Measurements from ENCODE around the gene CIAO3. TPM values are rescaled to one million over a fixed set of nuclear protein-coding genes. Genes with fewer than 3 reads are reported as not detected.
A peak's percentile ranks its signal among the peaks of the same experiment; 100 is the strongest.

Gene CIAO3
- total RNA-seq, 1 experiment from 2014 or later: 32.8 TPM

- ChIA-PET POLR2A (no interaction called here), CTCF (interaction anchor here (1.7 to 2.7 kb wide), 2 partner anchors 16 to 39 kb away, joined by 9 to 11 read pairs; partner anchors contain the start of gene MSLN), RAD21 (ENCODE audit: low non-redundant PET in 1 of 2, low total read pairs in 2 of 2, uncharacterized antibody in 2 of 2, unreplicated experiment in 2 of 2) (no interaction called here)
- no peak overlapping the region for H3K9ac ChIP-seq (ENCODE audit: low read length)
- H3K4me2 ChIP-seq (ENCODE audit: low read length): peak overlapping the region; percentile 39; the same call in 1 of the 2 replicates
- no peak overlapping the region for H2AFZ ChIP-seq (ENCODE audit: low read depth, low read length, poor library complexity, severe bottlenecking)
- BruUV-seq (replicated peaks): no TSS peak
- TF ChIP-seq EGR1 (IDR thresholded peaks at IDR 0.05; ENCODE audit: low read depth) (no peak), CTCF (IDR thresholded peaks at IDR 0.05 in 2 of 3, conservative IDR thresholded peaks at IDR 0.05 in 1 of 3; ENCODE audit: borderline replicate concordance in 1 of 3, insufficient read depth in 1 of 3, low read depth in 2 of 3, low read length in 2 of 3) (peak; percentile 52 to 76 (median 70)), ZNF274 (IDR thresholded peaks at IDR 0.05; ENCODE audit: low read depth, low read length) (no peak), SIN3A (IDR thresholded peaks at IDR 0.05; ENCODE audit: low read depth) (no peak), ZFX (IDR thresholded peaks at IDR 0.05) (no peak), CBX3 (IDR thresholded peaks at IDR 0.05; ENCODE audit: low read depth) (no peak), ELF1 (IDR thresholded peaks at IDR 0.05; ENCODE audit: borderline replicate concordance, low read depth) (no peak), ZBTB33 (IDR thresholded peaks at IDR 0.05; ENCODE audit: extremely low read depth, insufficient replicate concordance, low read length) (no peak), EZH2phosphoT487 (IDR thresholded peaks at IDR 0.05; ENCODE audit: borderline replicate concordance) (no peak), RAD21 (IDR thresholded peaks at IDR 0.05; ENCODE audit: low read depth) (peak; percentile 65), POLR2AphosphoS5 (IDR thresholded peaks at IDR 0.05; ENCODE audit: low read depth, low read length) (no peak), MAX (IDR thresholded peaks at IDR 0.05) (no peak), TCF7L2 (IDR thresholded peaks at IDR 0.05; ENCODE audit: borderline replicate concordance, extremely low read depth, insufficient read depth, insufficient read length) (no peak), POLR2A (IDR thresholded peaks at IDR 0.05; ENCODE audit: borderline replicate concordance, extremely low read depth, insufficient read depth, insufficient read length) (no peak)
- peak; percentile 81 for ATAC-seq
- DNase-seq (ENCODE audit: low read depth, low spot score): no peak
- H3K9me2 ChIP-seq (ENCODE audit: insufficient read depth): no peaks in the 10 kb centered on the region
- no peaks in the 10 kb centered on the region for H3K36me3 ChIP-seq (ENCODE audit: control insufficient read depth in 1 of 2, insufficient read depth in 2 of 2, low read length in 2 of 2)
- H3K79me2 ChIP-seq (ENCODE audit: insufficient read depth, low read length): no peaks in the 10 kb centered on the region
- H3K27me3 ChIP-seq (ENCODE audit: insufficient read depth, low read length): no peaks in the 10 kb centered on the region
- intact Hi-C loops (cut with micrococcal nuclease): loop anchor here (2.0 kb wide), 1 partner anchor 39 kb away; no protein-coding TSS in a partner anchor
- H3K27ac ChIP-seq (ENCODE audit: low read depth, low read length): no peak overlapping the region
- no peaks in the 10 kb centered on the region for H4K20me1 ChIP-seq (ENCODE audit: insufficient read depth)
- no peaks in the 10 kb centered on the region for H3K9me3 ChIP-seq (ENCODE audit: control insufficient read depth in 1 of 2, insufficient read depth in 1 of 2, low read depth in 1 of 2, low read length in 2 of 2)
- peaks cover 2 to 18% of the 10 kb centered on the region in 2 experiments; a peak in 3 of 4 replicates for H3K4me1 ChIP-seq (ENCODE audit: control insufficient read depth in 1 of 2, insufficient read depth in 2 of 2, low read length in 2 of 2)
- no peak overlapping the region for H3K4me3 ChIP-seq (replicated peaks in 1 of 2; ENCODE audit: low read depth in 1 of 2, low read length in 2 of 2)
These were observed 4.9 kb upstream of the CIAO3 start for GRCh38 chr16:745739-746138.
